ENCODE results near the gene INVS.

INVS gene

DNA sequence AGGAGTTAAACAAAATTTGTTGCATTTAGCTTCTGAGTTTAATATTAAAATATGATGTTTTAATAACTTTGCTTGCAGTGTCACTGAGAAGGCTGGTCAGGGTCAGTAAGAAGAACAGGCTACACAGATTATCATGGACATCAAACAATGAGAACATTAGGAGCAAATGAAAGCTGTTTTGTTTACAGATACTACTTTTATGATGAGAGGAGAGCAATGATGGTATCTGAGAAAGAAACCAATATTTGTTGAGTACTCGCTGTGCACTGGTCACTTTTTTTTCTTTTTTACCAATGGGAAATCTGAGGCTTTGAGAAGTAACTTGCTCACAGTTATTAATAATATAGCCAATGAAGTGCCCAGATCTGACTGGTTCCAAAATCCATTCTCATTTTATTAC, 109.6 kb downstream of the INVS start:
- Histone ChIP-seq H3K4me1 (ENCODE audit: low read length) (peaks cover 4% of the 10 kb centered on the region), H3K36me3 (replicated peaks; ENCODE audit: insufficient read depth, low read length) (no peaks in the 10 kb centered on the region), H2AFZ (ENCODE audit: low read length) (no peak overlapping the region), H3F3A (ENCODE audit: insufficient read depth, low read length) (no peaks in the 10 kb centered on the region), H3K4me3 (ENCODE audit: low read length) (no peak overlapping the region), H3K9me3 (replicated peaks; ENCODE audit: insufficient read depth, low read length) (no peaks in the 10 kb centered on the region), H3K9me2 (replicated peaks; ENCODE audit: insufficient read depth, low read length) (no peaks in the 10 kb centered on the region), H3K27me3 (replicated peaks; ENCODE audit: insufficient read depth, low read length) (no peaks in the 10 kb centered on the region), H3K4me2 (ENCODE audit: low read depth, low read length) (no peak overlapping the region), H3K9ac (ENCODE audit: low read length) (no peak overlapping the region), H3K27ac (ENCODE audit: low read length) (no peak overlapping the region), H4K20me1 (ENCODE audit: insufficient read depth, low read length) (no peaks in the 10 kb centered on the region), H3K79me2 (ENCODE audit: low read length) (no peaks in the 10 kb centered on the region)
- no peak for DNase-seq
- TF ChIP-seq EZH2 (optimal IDR thresholded peaks at IDR 0.05; ENCODE audit: low read depth, low read length): no peak
- TF ChIP-seq, protein P1, sequence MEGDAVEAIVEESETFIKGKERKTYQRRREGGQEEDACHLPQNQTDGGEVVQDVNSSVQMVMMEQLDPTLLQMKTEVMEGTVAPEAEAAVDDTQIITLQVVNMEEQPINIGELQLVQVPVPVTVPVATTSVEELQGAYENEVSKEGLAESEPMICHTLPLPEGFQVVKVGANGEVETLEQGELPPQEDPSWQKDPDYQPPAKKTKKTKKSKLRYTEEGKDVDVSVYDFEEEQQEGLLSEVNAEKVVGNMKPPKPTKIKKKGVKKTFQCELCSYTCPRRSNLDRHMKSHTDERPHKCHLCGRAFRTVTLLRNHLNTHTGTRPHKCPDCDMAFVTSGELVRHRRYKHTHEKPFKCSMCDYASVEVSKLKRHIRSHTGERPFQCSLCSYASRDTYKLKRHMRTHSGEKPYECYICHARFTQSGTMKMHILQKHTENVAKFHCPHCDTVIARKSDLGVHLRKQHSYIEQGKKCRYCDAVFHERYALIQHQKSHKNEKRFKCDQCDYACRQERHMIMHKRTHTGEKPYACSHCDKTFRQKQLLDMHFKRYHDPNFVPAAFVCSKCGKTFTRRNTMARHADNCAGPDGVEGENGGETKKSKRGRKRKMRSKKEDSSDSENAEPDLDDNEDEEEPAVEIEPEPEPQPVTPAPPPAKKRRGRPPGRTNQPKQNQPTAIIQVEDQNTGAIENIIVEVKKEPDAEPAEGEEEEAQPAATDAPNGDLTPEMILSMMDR (IDR thresholded peaks at IDR 0.05; ENCODE audit: low read length): no peak
- no peak for TF ChIP-seq EZH2phosphoT487 (IDR thresholded peaks at IDR 0.05; ENCODE audit: low read length)

DNA sequence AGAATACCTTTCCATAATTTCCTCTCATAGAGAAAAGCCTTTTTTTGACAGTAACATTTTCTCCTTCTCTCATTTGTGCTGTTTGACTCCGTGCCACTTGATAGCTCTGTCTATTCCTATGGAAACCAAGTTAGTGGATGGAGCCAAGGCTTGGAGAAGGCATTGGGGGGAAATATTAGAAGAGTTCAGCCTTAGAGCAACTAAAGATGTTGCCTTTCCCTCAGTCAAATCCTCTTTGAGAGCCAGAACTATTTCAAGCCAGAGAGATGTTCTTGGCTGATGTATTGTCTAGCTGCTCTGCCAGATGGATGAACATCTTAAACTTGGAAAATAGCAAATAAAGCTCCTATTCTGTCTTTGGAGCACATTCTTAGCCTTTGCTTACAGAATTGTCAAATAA, 112.4 kb downstream of the INVS start:
- H2AFZ ChIP-seq (ENCODE audit: low read length): no peak overlapping the region
- H3K4me3 ChIP-seq (ENCODE audit: low read length): no peak overlapping the region
- H3K27me3 ChIP-seq (replicated peaks; ENCODE audit: insufficient read depth, low read length): no peaks in the 10 kb centered on the region
- no peak overlapping the region for H3K9ac ChIP-seq (ENCODE audit: low read length)
- no peaks in the 10 kb centered on the region for H3K79me2 ChIP-seq (ENCODE audit: low read length)
- DNase-seq: no peak
- H3K9me2 ChIP-seq (replicated peaks; ENCODE audit: insufficient read depth, low read length): no peaks in the 10 kb centered on the region
- no peaks in the 10 kb centered on the region for H3K9me3 ChIP-seq (replicated peaks; ENCODE audit: insufficient read depth, low read length)
- H3K27ac ChIP-seq (ENCODE audit: low read length): no peak overlapping the region
- no peak overlapping the region for H3K4me2 ChIP-seq (ENCODE audit: low read depth, low read length)
- no peaks in the 10 kb centered on the region for H3F3A ChIP-seq (ENCODE audit: insufficient read depth, low read length)
- H3K36me3 ChIP-seq (replicated peaks; ENCODE audit: insufficient read depth, low read length): no peaks in the 10 kb centered on the region
- H3K4me1 ChIP-seq (ENCODE audit: low read length): peaks cover 4% of the 10 kb centered on the region
- TF ChIP-seq EZH2phosphoT487 (IDR thresholded peaks at IDR 0.05; ENCODE audit: low read length) (no peak), EZH2 (optimal IDR thresholded peaks at IDR 0.05; ENCODE audit: low read depth, low read length) (no peak)
- TF ChIP-seq, protein P1 (IDR thresholded peaks at IDR 0.05; ENCODE audit: low read length): no peak
- no peaks in the 10 kb centered on the region for H4K20me1 ChIP-seq (ENCODE audit: insufficient read depth, low read length)

DNA sequence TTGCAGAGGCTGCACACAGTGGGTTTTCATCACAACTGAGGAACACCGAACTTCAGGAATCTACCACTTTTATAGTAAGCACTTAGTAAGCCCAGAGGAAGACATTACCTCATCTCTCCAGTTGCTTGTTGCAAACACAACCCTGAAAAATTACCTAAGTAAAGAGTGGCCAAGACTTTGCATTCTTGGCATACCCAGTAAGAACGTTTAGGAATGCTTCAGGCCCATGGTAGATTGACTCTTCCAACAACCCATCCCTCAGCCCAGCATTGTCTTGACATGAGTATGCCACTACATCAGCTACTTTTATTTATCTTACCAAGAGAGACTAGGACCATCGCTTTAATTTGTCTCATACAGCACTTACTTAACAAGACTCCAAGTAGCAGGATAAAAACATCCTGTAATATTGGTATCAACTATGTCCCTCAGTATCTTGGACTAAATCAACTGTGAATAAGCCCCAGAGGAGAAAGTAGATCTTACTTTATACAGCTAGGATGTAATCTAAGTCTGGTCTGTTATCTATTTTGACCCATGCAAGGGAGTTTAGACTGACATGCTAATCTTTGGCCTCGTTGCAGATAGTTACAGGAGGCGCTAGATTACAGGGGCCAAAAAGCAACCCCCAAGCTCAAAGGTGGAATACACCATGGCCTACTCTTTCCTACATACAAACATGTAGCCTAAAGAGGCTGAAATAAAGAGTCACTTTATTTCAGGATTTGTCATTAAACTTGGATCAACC, 114.9 kb downstream of the INVS start:
- no peaks in the 10 kb centered on the region for H3F3A ChIP-seq (ENCODE audit: insufficient read depth, low read length)
- DNase-seq: no peak
- TF ChIP-seq, protein P1 (IDR thresholded peaks at IDR 0.05; ENCODE audit: low read length): no peak
- TF ChIP-seq EZH2 (optimal IDR thresholded peaks at IDR 0.05; ENCODE audit: low read depth, low read length) (no peak), EZH2phosphoT487 (IDR thresholded peaks at IDR 0.05; ENCODE audit: low read length) (no peak)
- no peak overlapping the region for H3K9ac ChIP-seq (ENCODE audit: low read length)
- H3K4me1 ChIP-seq (ENCODE audit: low read length): peaks cover 4% of the 10 kb centered on the region
- no peak overlapping the region for H2AFZ ChIP-seq (ENCODE audit: low read length)
- H3K27me3 ChIP-seq (replicated peaks; ENCODE audit: insufficient read depth, low read length): no peaks in the 10 kb centered on the region
- H3K4me2 ChIP-seq (ENCODE audit: low read depth, low read length): no peak overlapping the region
- no peaks in the 10 kb centered on the region for H4K20me1 ChIP-seq (ENCODE audit: insufficient read depth, low read length)
- no peak overlapping the region for H3K4me3 ChIP-seq (ENCODE audit: low read length)
- no peaks in the 10 kb centered on the region for H3K79me2 ChIP-seq (ENCODE audit: low read length)
- H3K9me2 ChIP-seq (replicated peaks; ENCODE audit: insufficient read depth, low read length): no peaks in the 10 kb centered on the region
- H3K9me3 ChIP-seq (replicated peaks; ENCODE audit: insufficient read depth, low read length): no peaks in the 10 kb centered on the region
- no peaks in the 10 kb centered on the region for H3K36me3 ChIP-seq (replicated peaks; ENCODE audit: insufficient read depth, low read length)
- no peak overlapping the region for H3K27ac ChIP-seq (ENCODE audit: low read length)
